Measurements from ENCODE around the gene SEC24D. TPM values are rescaled to one million over a fixed set of nuclear protein-coding genes. Genes with fewer than 3 reads are reported as not detected.

The SEC24D gene
- total and polyA plus RNA-seq, 2 of the 8 experiments (the other 6 are each of a cell fraction or from before 2014, with no cell fraction given) = 28.9 to 91.6 TPM

- no peak for TF ChIP-seq CHD7 (IDR thresholded peaks at IDR 0.05; ENCODE audit: insufficient replicate concordance, low read length)
- no peak for TF ChIP-seq ASH2L (IDR thresholded peaks at IDR 0.05; ENCODE audit: low read length)
- no peak for TF ChIP-seq CREB1 (IDR thresholded peaks at IDR 0.05)
- no peak for TF ChIP-seq E2F6 (IDR thresholded peaks at IDR 0.05)
- TF ChIP-seq, protein P1, sequence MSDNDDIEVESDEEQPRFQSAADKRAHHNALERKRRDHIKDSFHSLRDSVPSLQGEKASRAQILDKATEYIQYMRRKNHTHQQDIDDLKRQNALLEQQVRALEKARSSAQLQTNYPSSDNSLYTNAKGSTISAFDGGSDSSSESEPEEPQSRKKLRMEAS (IDR thresholded peaks at IDR 0.05) = no peak
- TF ChIP-seq EP300 (IDR thresholded peaks at IDR 0.05; ENCODE audit: borderline replicate concordance in 1 of 2, low read depth in 2 of 2, low read length in 2 of 2) = no peak
- TF ChIP-seq CTCF (IDR thresholded peaks at IDR 0.05; ENCODE audit: control extremely low read depth in 1 of 3, insufficient read depth in 1 of 3, low read depth in 1 of 3, low read length in 3 of 3) = no peak
Observed at GRCh38 chr4:118749347-118749988, 86.5 kb downstream of the SEC24D start (continued).
